ENCODE results near the gene VSIG10L2. TPM values are rescaled to one million over a fixed set of nuclear protein-coding genes. Genes with fewer than 3 reads are reported as not detected.

VSIG10L2 gene
- total RNA-seq, 2 experiments from 2014 or later, result not detected

GRCh38 chr11:125930076-125930450, 15.8 kb upstream of the VSIG10L2 start:
- Mint-ChIP-seq H3K36me3 (ENCODE audit: low read depth) (no peaks in the 10 kb centered on the region), H3K4me3 (no peak overlapping the region), H3K27me3 (peaks cover 12% of the 10 kb centered on the region), H3K9me3 (no peaks in the 10 kb centered on the region), H3K4me1 (ENCODE audit: low read depth) (peaks cover 9% of the 10 kb centered on the region), H3K27ac (no peak overlapping the region)
- no peak for ATAC-seq
- intact Hi-C loops (cut with micrococcal nuclease), result no loop called here
- TF ChIP-seq CTCF (IDR thresholded peaks at IDR 0.05), result no peak
- CTCF ChIA-PET, result interaction anchor here (1.3 to 1.6 kb wide), 2 partner anchors 12 to 264 kb away, joined by 3 to 4 read pairs; no protein-coding TSS in a partner anchor
- no peak for DNase-seq
- POLR2A ChIA-PET, result no interaction called here

- ATAC-seq (no peak), DNase-seq (no peak)
- H3K4me1 Mint-ChIP-seq (ENCODE audit: low read depth), result peaks cover 9% of the 10 kb centered on the region
- H3K9me3 Mint-ChIP-seq, result no peaks in the 10 kb centered on the region
- intact Hi-C loops (cut with micrococcal nuclease), result no loop called here
- TF ChIP-seq CTCF (IDR thresholded peaks at IDR 0.05), result no peak
- no peak overlapping the region for H3K4me3 Mint-ChIP-seq
- H3K36me3 Mint-ChIP-seq (ENCODE audit: low read depth), result no peaks in the 10 kb centered on the region
- POLR2A ChIA-PET, result no interaction called here
- peaks cover 9% of the 10 kb centered on the region for H3K27me3 Mint-ChIP-seq
- H3K27ac Mint-ChIP-seq, result no peak overlapping the region
- CTCF ChIA-PET, result interaction anchor here (1.6 kb wide), 1 partner anchor 263 kb away, joined by 3 read pairs; no protein-coding TSS in a partner anchor
Measured at GRCh38 chr11:125931116-125931515, 14.7 kb upstream of the VSIG10L2 start.

GRCh38 chr11:125931668-125932067, 14.2 kb upstream of the VSIG10L2 start:
- no peak overlapping the region for H3K4me3 Mint-ChIP-seq
- ATAC-seq (no peak), DNase-seq (no peak)
- intact Hi-C loops (cut with micrococcal nuclease), result no loop called here
- POLR2A ChIA-PET, result no interaction called here
- no peak overlapping the region for H3K27ac Mint-ChIP-seq
- no peaks in the 10 kb centered on the region for H3K9me3 Mint-ChIP-seq
- H3K27me3 Mint-ChIP-seq, result peaks cover 7% of the 10 kb centered on the region
- CTCF ChIA-PET, result interaction anchor here (1.6 kb wide), 1 partner anchor 262 kb away, joined by 3 read pairs; no protein-coding TSS in a partner anchor
- no peaks in the 10 kb centered on the region for H3K36me3 Mint-ChIP-seq (ENCODE audit: low read depth)
- no peak for TF ChIP-seq CTCF (IDR thresholded peaks at IDR 0.05)
- peaks cover 9% of the 10 kb centered on the region for H3K4me1 Mint-ChIP-seq (ENCODE audit: low read depth)

- H3K4me1 Mint-ChIP-seq (ENCODE audit: low read depth), result peaks cover 9% of the 10 kb centered on the region
- CTCF ChIA-PET, result interaction anchor here (0.8 kb wide), 1 partner anchor 9 kb away, joined by 3 read pairs; no protein-coding TSS in a partner anchor
- DNase-seq, result no peak
- H3K27ac Mint-ChIP-seq, result no peak overlapping the region
- no peaks in the 10 kb centered on the region for H3K36me3 Mint-ChIP-seq (ENCODE audit: low read depth)
- H3K27me3 Mint-ChIP-seq, result peaks cover 5% of the 10 kb centered on the region
- H3K4me3 Mint-ChIP-seq, result no peak overlapping the region
- no peak for TF ChIP-seq CTCF (IDR thresholded peaks at IDR 0.05)
- ATAC-seq, result no peak
- no peaks in the 10 kb centered on the region for H3K9me3 Mint-ChIP-seq
- POLR2A ChIA-PET, result interaction anchor here (0.8 kb wide), 1 partner anchor 29 kb away, joined by 3 read pairs; the partner anchor contains the start of gene PUS3
- intact Hi-C loops (cut with micrococcal nuclease), result no loop called here
Measured at GRCh38 chr11:125932301-125932700, 13.5 kb upstream of the VSIG10L2 start.

- peaks cover 9% of the 10 kb centered on the region for H3K4me1 Mint-ChIP-seq (ENCODE audit: low read depth)
- H3K27ac Mint-ChIP-seq, result no peak overlapping the region
- H3K36me3 Mint-ChIP-seq (ENCODE audit: low read depth), result no peaks in the 10 kb centered on the region
- peak; percentile 96 for ATAC-seq
- peaks cover 5% of the 10 kb centered on the region for H3K27me3 Mint-ChIP-seq
- peak; percentile 77 for DNase-seq
- POLR2A ChIA-PET, result interaction anchor here (0.8 kb wide), 1 partner anchor 30 kb away, joined by 3 read pairs; the partner anchor contains the start of gene PUS3
- intact Hi-C loops (cut with micrococcal nuclease), result no loop called here
- H3K9me3 Mint-ChIP-seq, result no peaks in the 10 kb centered on the region
- CTCF ChIA-PET, result interaction anchor here (0.8 kb wide), 1 partner anchor 9 kb away, joined by 3 read pairs; no protein-coding TSS in a partner anchor
- no peak overlapping the region for H3K4me3 Mint-ChIP-seq
- no peak for TF ChIP-seq CTCF (IDR thresholded peaks at IDR 0.05)
Measured at GRCh38 chr11:125933030-125933813, 12.6 kb upstream of the VSIG10L2 start.
